Measurements from ENCODE around the gene RNU6-1.

The RNU6-1 gene

GRCh38 chr15:67855842-67856241 is 16.0 kb upstream of the RNU6-1 start:
- no peak for DNase-seq

- DNase-seq, result no peak
Measured at GRCh38 chr15:67854358-67854757, 14.5 kb upstream of the RNU6-1 start.

DNA sequence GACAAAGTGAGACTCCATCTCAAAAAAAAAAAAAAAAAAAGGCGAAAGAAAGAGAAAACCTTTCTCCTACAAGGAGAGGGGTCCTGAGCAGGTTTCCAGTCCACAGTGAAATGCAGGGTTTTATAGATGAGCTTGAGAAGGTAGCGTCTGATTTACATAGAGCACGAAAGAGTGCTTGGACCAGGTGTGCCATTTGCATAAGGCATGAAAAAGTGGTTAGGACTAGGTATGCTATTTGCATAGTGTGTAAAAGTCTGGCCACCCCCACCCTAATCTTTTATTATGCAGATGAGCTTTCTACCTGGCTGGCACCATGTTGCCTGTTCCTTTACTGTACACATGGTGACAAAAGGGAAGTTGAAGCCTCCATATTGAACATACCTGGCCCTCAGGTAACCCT is 13.6 kb upstream of the RNU6-1 start:
- DNase-seq, result no peak

- no peak for DNase-seq
Measured at GRCh38 chr15:67852418-67852817, 12.6 kb upstream of the RNU6-1 start.

DNA sequence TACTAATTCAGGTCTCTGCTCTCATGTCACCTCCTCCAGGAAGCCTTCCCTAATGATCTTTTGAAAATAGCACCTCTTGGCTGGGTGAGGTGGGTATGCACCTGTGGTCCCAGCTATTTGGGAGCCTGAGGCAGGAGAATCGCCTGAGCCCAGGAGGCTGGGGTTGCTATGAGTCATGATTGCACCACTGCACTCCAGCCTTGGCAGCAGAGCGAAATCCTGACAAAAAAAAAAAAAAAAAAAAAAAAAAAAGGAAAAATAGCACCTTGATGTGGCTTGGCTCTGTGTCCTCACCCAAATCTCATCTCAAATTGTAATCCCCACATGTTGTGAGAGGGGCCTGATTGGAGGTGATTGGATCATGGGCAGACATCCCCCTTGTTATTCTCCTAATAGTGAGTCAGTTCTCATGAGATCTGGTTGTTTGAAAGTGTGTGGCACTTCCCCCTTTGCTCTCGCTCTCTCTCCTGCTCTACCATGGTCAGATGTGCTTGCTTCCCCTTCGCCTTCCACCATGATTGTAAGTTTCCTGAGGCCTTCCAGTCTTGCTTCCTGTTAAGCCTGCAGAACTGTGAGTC is 11.2 kb upstream of the RNU6-1 start:
- DNase-seq, result no peak

GRCh38 chr15:67850336-67850735 is 10.5 kb upstream of the RNU6-1 start:
- no peak for DNase-seq

- DNase-seq, result no peak
Measured at GRCh38 chr15:67849538-67849937, 9.7 kb upstream of the RNU6-1 start.

GRCh38 chr15:67845974-67846373 is 6.1 kb upstream of the RNU6-1 start:
- DNase-seq, result no peak

GRCh38 chr15:67843571-67844387 is 3.9 kb upstream of the RNU6-1 start:
- no peak for DNase-seq

GRCh38 chr15:67843092-67843501 is 3.3 kb upstream of the RNU6-1 start:
- DNase-seq, result no peak

DNA sequence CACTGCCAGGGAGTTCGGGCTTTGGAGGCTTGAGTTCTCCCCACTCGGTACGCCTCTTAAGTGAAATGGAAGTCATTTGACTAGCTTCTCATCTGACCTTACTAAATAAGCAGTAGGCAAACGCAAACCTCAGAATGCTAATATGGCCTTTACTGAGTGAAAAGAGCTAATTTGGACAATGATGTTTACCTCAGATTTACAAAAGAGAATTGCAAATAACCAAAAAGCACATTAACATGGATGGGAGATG is 1.6 kb upstream of the RNU6-1 start:
- no peak for DNase-seq

- no peak for DNase-seq
Measured at GRCh38 chr15:67840749-67841512, 1.1 kb upstream of the RNU6-1 start.

GRCh38 chr15:67839499-67839928 is 331 bp downstream of the RNU6-1 start:
- DNase-seq, result no peak

DNA sequence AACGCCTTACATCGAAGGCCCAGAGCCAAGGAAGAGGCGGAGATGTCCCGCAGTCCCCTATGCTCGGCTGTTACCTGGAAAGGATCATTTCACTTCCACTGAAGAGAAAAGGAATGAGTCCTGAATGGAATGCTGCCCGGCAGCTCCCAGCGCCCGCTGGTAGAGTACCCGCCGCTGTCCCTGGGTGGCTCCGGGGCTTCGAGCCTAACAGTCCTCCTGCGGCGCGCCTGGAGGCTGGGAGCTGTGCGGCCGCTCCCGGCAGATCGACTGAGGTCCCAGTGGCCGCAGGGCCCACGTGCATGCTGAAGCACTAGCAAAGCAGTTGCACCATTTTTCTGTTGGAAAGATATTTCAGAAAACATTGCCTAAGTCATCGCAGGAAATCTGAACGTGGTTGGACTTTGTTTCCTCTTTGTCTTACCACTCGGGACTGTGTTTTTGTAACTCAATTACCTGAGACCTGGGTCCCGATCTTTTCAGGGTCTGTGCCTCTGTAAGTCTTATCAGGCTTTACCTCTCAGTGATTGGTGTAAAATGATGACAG is 984 bp downstream of the RNU6-1 start:
- peak; percentile 44 for DNase-seq

- no peak for DNase-seq
Measured at GRCh38 chr15:67836955-67837354, 2.9 kb downstream of the RNU6-1 start.

- DNase-seq, result no peak
Measured at GRCh38 chr15:67836477-67836876, 3.4 kb downstream of the RNU6-1 start.

DNA sequence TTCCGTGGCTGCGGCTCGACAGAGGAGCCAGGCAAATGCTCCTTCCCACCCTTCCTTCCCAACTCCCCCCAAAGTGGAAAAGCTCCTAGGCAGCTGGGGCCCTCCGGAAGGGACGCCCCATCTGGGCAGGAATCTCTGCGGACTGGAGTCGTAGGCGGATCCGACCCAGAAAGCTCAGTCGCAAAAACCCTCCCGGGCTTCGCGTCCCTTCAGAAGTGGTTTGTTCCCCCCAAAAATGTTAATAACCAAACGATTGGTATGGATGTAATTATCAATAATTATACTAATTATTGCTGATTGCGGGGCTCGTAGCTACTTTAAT is 3.8 kb downstream of the RNU6-1 start:
- DNase-seq, result no peak

- no peak for DNase-seq
Measured at GRCh38 chr15:67835297-67836133, 4.3 kb downstream of the RNU6-1 start.

DNA sequence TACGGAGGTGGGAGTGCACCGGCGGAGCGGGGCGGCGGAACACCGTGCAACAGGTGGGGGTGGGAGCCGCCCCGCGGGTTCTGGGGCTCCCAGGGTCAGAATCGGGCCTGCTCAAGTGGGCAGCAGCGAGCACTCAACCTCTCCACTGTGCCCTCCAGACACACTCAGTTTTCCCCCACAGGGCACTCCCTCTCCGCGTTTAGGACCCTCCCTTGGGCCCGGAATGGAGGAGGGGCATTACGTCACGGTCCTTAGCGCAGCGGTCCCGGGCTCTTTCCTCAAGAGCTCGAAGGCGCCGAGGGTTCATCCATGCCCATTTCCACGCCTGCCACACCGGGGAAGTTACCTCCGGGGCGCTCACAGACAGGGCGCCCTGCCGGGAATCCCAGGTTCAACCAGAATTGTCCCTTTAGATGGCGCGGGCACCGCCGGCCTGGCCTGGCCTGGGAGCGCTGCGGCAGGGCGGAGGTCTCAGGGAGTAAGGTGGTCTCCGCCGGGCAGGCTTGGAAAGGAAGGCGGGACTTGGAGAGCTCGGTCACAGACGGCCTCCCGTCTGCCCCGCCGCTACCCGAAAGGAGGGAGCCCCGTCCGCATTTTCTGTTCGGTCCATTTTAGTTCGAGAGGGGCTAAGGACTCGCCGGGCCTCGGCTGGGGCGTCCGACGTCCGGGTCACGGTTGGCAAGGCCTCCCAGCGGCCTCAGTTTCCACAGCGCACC is 5.1 kb downstream of the RNU6-1 start:
- DNase-seq, result no peak

- no peak for DNase-seq
Measured at GRCh38 chr15:67833710-67834511, 5.9 kb downstream of the RNU6-1 start.

DNA sequence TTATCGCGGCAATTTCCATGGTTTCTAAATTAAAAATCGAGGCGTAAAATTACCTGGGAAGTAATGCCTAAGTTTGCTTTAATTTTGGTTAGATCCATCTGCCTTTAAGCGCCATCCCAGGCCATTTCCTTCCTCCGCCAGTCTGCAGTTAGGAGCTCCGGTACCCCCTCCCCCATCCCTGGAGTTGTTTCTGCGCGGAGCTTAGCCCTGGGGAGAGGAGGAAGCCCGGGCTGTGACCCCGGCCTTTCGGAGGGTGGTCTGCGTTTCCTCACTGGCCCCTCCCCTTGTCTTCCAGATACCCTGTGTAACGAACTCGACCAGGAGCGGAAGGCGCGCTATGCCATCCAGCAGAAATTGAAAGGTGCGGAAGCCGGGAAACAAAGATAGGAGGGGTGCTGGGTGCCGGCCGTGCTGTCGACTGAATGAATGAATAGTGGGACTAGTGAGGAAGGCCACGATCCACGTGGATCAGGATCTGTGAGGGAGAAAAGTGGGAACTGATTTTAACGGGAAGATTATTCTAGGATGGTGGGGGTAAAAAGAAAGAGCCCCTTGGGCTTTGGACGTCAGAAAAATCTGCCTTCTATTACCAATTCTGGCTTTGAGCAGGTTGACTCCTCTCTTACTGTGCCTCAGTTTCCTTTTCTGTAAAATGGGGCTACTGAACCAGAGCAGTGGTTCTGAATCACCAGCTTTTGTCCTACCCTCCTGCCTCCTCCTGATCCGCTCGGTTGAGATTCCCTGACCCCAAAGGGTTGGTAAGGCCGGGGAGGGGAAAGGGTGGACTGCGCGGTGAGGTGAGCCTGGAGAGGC is 6.7 kb downstream of the RNU6-1 start:
- no peak for DNase-seq

Measured in NCI-H510A (cell line).